ENCODE measurements around the gene MDN1. TPM values are rescaled to one million over a fixed set of nuclear protein-coding genes. Genes with fewer than 3 reads are reported as not detected.

MDN1 gene
- polyA plus RNA-seq, 2 of the 4 experiments (the other 2 are of a cell fraction): 6.4 to 20.5 TPM

- H3K4me3 ChIP-seq: no peak overlapping the region
- TF ChIP-seq POLR2A (IDR thresholded peaks at IDR 0.05; ENCODE audit: low read length) (no peak), HEYL (CRISPR knock-in tag; IDR thresholded peaks at IDR 0.05) (no peak), FOSB (CRISPR knock-in tag; IDR thresholded peaks at IDR 0.05) (no peak), CBX2 (IDR thresholded peaks at IDR 0.05; ENCODE audit: borderline replicate concordance, low read depth) (no peak), HDAC2 (IDR thresholded peaks at IDR 0.05) (no peak), ZSCAN20 (CRISPR knock-in tag; IDR thresholded peaks at IDR 0.05) (no peak), CTCF (IDR thresholded peaks at IDR 0.05) (no peak), FOXS1 (CRISPR knock-in tag; IDR thresholded peaks at IDR 0.05) (no peak), ATOH8 (CRISPR knock-in tag; IDR thresholded peaks at IDR 0.05; ENCODE audit: low read depth) (no peak), FOSL2 (IDR thresholded peaks at IDR 0.05) (no peak), FOSL2 (CRISPR knock-in tag; IDR thresholded peaks at IDR 0.05) (no peak), RARB (CRISPR knock-in tag; IDR thresholded peaks at IDR 0.05) (no peak), HMGXB4 (CRISPR knock-in tag; IDR thresholded peaks at IDR 0.05; ENCODE audit: borderline replicate concordance) (no peak), RAD21 (conservative IDR thresholded peaks at IDR 0.05 in 1 of 2, IDR thresholded peaks at IDR 0.05 in 1 of 2) (no peak), ZFP36 (IDR thresholded peaks at IDR 0.05; ENCODE audit: borderline replicate concordance, partially characterized antibody) (no peak)
- ChIA-PET CTCF (no interaction called here), POLR2A (no interaction called here)
- ATAC-seq (no peak), DNase-seq (ENCODE audit: low read depth in 1 of 2, low spot score in 1 of 2) (no peak), FAIRE-seq (no peak)
- no peak overlapping the region for H3K27ac ChIP-seq
- no peaks in the 10 kb centered on the region for H3K4me1 ChIP-seq
- no peak overlapping the region for H3K4me2 ChIP-seq
- 92% methylated on average over 6 of the region's 6 CpGs for WGBS (ENCODE audit: missing lambda C conversion rate)
- H3K9me3 ChIP-seq: no peaks in the 10 kb centered on the region
These were observed 140.1 kb downstream of the MDN1 start for GRCh38 chr6:89679215-89680120.

GRCh38 chr6:89678531-89678930 lies 141.1 kb downstream of the MDN1 start:
- Histone ChIP-seq H3K27ac (no peak overlapping the region), H3K4me1 (no peaks in the 10 kb centered on the region), H3K4me3 (no peak overlapping the region), H3K4me2 (no peak overlapping the region), H3K9me3 (no peaks in the 10 kb centered on the region)
- no peak for ATAC-seq
- CTCF ChIA-PET: interaction anchor here (0.5 kb wide), 1 partner anchor 906 kb away, joined by 3 read pairs; no protein-coding TSS in a partner anchor
- POLR2A ChIA-PET: no interaction called here
- FAIRE-seq: no peak
- no peak for DNase-seq (ENCODE audit: low read depth in 1 of 2, low spot score in 1 of 2)
- TF ChIP-seq PBX3 (IDR thresholded peaks at IDR 0.05): no peak
- no peak for TF ChIP-seq ZFP36 (IDR thresholded peaks at IDR 0.05; ENCODE audit: borderline replicate concordance, partially characterized antibody)
- no peak for TF ChIP-seq RCOR1 (IDR thresholded peaks at IDR 0.05; ENCODE audit: low read depth, low read length)
- no peak for TF ChIP-seq FOSB (CRISPR knock-in tag; IDR thresholded peaks at IDR 0.05)
- TF ChIP-seq HOXA7 (CRISPR knock-in tag; IDR thresholded peaks at IDR 0.05): no peak
- no peak for TF ChIP-seq CHD2 (IDR thresholded peaks at IDR 0.05; ENCODE audit: low read length, partially characterized antibody)
- no peak for TF ChIP-seq POLR2A (IDR thresholded peaks at IDR 0.05; ENCODE audit: low read length)
- no peak for TF ChIP-seq CBX8 (IDR thresholded peaks at IDR 0.05)
- no peak for TF ChIP-seq NPAS2 (CRISPR knock-in tag; IDR thresholded peaks at IDR 0.05; ENCODE audit: borderline replicate concordance)
- no peak for TF ChIP-seq KDM5A (IDR thresholded peaks at IDR 0.05)
- TF ChIP-seq EHF (CRISPR knock-in tag; IDR thresholded peaks at IDR 0.05): no peak
- TF ChIP-seq ELK1 (IDR thresholded peaks at IDR 0.05; ENCODE audit: low read depth, low read length): no peak
- TF ChIP-seq POLR2AphosphoS2 (conservative IDR thresholded peaks at IDR 0.05; ENCODE audit: low read length): no peak
- no peak for TF ChIP-seq MAFK (IDR thresholded peaks at IDR 0.05; ENCODE audit: partially characterized antibody)
- TF ChIP-seq HOXB13 (CRISPR knock-in tag; IDR thresholded peaks at IDR 0.05; ENCODE audit: low read depth): no peak
- TF ChIP-seq EP300 (IDR thresholded peaks at IDR 0.05): no peak
- WGBS (ENCODE audit: missing lambda C conversion rate): 94% methylated on average over 2 of the region's 3 CpGs

Measured in A549 (cell line).